NCI-H524 (cell line): ENCODE results near the gene FHL3.
"Not testable (repeated sequence)": the region's sequence is repeated elsewhere in the genome, so short reads cannot be mapped to it uniquely, and the experiment has no call there.

Source experiments
- DNase-seq, 2 experiments: peaks; one replicate each; lab custom pipeline; 2025; lab: John Stamatoyannopoulos, UW

FHL3 gene

GRCh38 chr1:38037221-38037939 is 32.1 kb upstream of the FHL3 start:
- DNase-seq = peak; percentile 35 to 43

GRCh38 chr1:38034871-38035270 is 29.6 kb upstream of the FHL3 start:
- DNase-seq = no peak

GRCh38 chr1:38032992-38033391 is 27.7 kb upstream of the FHL3 start:
- DNase-seq = not testable (repeated sequence)

- DNase-seq = no peak
These were observed 26.2 kb upstream of the FHL3 start for GRCh38 chr1:38031513-38031866.

- DNase-seq = no peak
These were observed 25.5 kb upstream of the FHL3 start for GRCh38 chr1:38030596-38031512.

- peak; percentile 25 to 52 for DNase-seq
These were observed 24.6 kb upstream of the FHL3 start for GRCh38 chr1:38029685-38030511.

- DNase-seq = peak; percentile 74 to 82
These were observed 23.9 kb upstream of the FHL3 start for GRCh38 chr1:38029081-38029681.

- peak; percentile 94 to 96 for DNase-seq
These were observed 23.4 kb upstream of the FHL3 start for GRCh38 chr1:38028671-38029070.

- DNase-seq = peak; percentile 65 to 78
These were observed 22.8 kb upstream of the FHL3 start for GRCh38 chr1:38028105-38028591.

GRCh38 chr1:38027201-38028104 is 22.1 kb upstream of the FHL3 start:
- DNase-seq = peak in 1 of 2 experiments; percentile 21

GRCh38 chr1:38026592-38027200 is 21.4 kb upstream of the FHL3 start:
- DNase-seq = peak; percentile 45 to 73

GRCh38 chr1:38025664-38026063 is 20.4 kb upstream of the FHL3 start:
- no peak for DNase-seq

- DNase-seq = no peak
These were observed 19.9 kb upstream of the FHL3 start for GRCh38 chr1:38025233-38025632.

- no peak for DNase-seq
These were observed 17.5 kb upstream of the FHL3 start for GRCh38 chr1:38022810-38023209.

GRCh38 chr1:38021969-38022368 is 16.7 kb upstream of the FHL3 start:
- no peak for DNase-seq

- no peak for DNase-seq
These were observed 15.1 kb upstream of the FHL3 start for GRCh38 chr1:38020396-38020795.

- DNase-seq = peak in 1 of 2 experiments; percentile 17
These were observed 13.6 kb upstream of the FHL3 start for GRCh38 chr1:38018864-38019343.

GRCh38 chr1:38015978-38016725 is 10.8 kb upstream of the FHL3 start:
- DNase-seq = no peak

- no peak for DNase-seq
These were observed 9.6 kb upstream of the FHL3 start for GRCh38 chr1:38014724-38015424.
